AG09319 (cell line): ENCODE measurements around the gene HEMK1.
A peak's percentile ranks its signal among the peaks of the same experiment; 100 is the strongest.

Experiments used
- DNase-seq: peaks from one replicate; pipeline ENCODE4 v3.0.0-alpha.2; 2010; ENCODE audit warnings: low read depth; ENCODE audit errors: extremely low read depth
- CTCF ChIP-seq: IDR thresholded peaks from 2 replicates; pipeline ENCODE4 v1.5.1; 2011; ENCODE audit warnings: low read depth, mild to moderate bottlenecking, inconsistent platforms, low read length, moderate library complexity

HEMK1 gene

DNA sequence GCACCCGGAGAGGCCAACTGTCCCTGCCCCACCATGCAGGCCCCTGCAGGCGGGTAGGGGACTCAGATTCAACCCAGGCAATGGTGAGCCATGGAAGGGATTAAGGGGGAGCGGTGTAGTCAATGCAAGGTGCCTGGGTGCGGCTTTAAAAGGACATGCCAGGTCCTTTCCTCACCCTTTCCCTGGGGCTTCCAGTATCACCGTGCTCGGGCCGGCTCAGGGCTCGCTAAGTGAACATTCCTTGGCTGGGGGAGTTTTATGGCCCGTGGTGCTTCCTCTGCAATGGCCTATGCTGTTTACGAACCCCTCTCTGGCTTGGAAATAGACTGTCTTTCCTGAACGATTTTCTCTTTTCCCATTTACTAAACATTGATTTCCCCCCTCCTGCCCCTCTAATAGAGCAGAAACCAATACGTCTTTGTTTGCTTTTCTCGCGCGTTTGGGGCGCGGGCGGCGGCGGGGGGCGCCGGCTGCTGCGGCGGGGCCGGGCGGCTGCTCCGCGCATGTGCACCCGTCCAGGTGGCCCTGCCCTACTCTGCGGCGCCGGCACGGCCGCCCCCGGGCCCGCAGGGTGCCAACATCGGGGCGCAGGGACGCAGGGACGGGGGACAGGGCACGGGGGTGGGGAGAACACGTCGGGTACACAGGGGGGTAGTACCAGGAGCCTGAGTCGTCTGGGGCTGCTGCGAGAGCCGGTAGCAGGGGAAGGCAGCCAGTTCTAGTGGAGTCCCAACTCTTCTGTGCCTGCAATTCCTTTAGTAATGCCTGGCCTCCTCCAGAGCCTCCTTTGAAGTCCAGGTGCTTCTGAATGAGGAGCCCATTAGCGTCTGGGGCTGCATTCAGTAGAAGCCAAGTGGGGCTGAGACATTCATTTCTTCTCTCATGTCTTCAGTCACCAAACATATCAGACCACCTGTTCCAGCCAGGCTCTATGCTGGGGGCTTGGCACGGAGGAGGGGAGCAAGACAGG lies 39.0 kb upstream of the HEMK1 start:
- TF ChIP-seq CTCF, result no peak
- DNase-seq, result no peak

- TF ChIP-seq CTCF, result no peak
- no peak for DNase-seq
These were observed 38.1 kb upstream of the HEMK1 start for GRCh38 chr3:50531201-50531600.

- TF ChIP-seq CTCF, result peak; percentile 13
- DNase-seq, result no peak
These were observed 37.1 kb upstream of the HEMK1 start for GRCh38 chr3:50532062-50532705.

DNA sequence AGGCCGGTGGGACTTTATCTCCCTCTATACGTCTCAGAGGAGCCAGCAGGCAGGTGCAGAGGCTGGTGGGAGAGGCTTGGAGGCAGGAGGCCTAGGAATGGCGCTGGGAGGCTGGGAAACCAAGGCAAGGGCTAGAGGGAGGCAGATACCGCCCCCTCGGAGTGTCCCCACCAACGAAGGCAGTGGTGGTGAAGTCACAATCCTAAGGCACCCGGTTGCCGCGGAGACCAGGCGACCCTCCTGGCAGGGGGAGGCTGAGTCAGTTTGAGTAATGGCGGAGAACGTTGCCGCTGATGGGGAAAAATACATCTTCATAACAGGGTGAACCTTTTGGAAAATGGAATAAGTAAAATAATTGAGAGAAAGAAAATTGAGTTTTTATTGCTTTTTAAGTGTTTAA lies 36.0 kb upstream of the HEMK1 start:
- no peak for DNase-seq
- TF ChIP-seq CTCF, result no peak

DNA sequence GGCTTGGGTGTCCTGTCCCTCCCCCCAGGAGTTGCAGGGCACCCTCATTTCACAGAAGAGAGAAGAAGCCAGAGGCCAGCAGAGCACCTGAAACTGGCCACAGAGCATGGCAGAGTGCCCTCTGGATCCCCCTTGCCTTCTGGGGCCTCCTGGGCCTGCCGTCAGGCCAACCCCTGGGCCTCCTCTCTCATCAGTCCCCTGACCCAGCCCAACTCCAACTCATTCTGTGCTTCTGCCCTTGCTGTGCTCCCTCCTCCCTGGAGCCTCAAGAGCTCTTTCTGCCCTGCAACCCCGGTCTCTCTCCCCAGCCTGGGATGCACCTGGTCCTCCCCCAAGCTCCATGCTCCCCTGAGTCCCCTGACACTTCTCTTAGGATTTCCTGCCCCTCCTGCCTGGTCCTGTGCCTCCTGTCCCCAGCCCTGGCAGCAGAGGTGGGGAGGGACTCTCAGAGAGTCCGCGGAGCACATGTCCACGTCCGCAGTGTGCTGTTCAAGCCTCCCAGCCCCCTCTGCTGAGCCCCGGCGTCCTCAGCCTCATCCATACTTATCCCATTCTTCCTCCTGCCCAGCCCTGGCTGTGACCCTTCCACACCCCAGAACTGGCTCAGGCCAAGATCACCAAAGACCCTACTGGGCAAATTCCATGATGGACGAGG lies 35.4 kb upstream of the HEMK1 start:
- DNase-seq, result no peak
- TF ChIP-seq CTCF, result no peak

DNA sequence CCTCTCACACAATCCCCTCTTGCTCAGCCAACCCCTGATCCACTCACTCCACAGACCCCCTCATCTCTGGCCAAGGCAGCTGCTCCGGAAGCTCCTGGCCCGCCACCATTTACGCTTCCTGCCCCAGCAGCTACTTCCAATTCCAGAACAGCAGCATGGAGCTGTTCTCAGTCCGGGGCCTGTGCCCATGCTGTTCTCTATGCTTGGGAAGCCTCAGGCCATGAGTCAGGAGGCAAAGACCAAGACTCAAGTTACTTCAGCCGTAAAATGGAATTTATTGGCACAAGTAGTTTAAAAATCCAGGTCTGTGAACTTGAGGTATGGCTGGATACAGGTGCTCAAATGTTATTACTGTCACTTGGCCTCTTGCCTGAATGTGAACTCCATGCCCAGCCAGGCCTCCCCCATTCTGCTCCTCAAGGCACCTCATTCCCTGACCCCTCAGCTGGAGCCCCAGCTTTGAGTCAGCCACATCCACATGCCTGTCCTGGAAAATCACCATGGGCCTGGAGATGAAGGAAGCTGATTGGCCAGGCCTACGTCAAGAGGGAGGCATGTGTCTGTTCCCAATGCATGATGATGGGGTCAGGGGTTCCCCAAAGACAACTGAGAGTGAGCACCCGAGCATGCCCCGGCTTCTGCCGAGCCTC lies 34.5 kb upstream of the HEMK1 start:
- no peak for TF ChIP-seq CTCF
- DNase-seq, result no peak
